Effector CD4-positive, alpha-beta T cell (primary cell): ENCODE measurements around the gene SND1.

Source experiments
- DNase-seq: peaks from one replicate; pipeline ENCODE4 v3.0.0-alpha.2; 2020

The SND1 gene

GRCh38 chr7:128004623-128005022 lies 352.6 kb downstream of the SND1 start:
- no peak for DNase-seq

- no peak for DNase-seq
Measured at GRCh38 chr7:128005117-128005516, 353.1 kb downstream of the SND1 start.

GRCh38 chr7:128005759-128006159 lies 353.8 kb downstream of the SND1 start:
- no peak for DNase-seq

- no peak for DNase-seq
Measured at GRCh38 chr7:128006550-128007302, 354.7 kb downstream of the SND1 start.

- no peak for DNase-seq
Measured at GRCh38 chr7:128007303-128007680, 355.3 kb downstream of the SND1 start.

- no peak for DNase-seq
Measured at GRCh38 chr7:128008141-128008540, 356.1 kb downstream of the SND1 start.

GRCh38 chr7:128008744-128009143 lies 356.8 kb downstream of the SND1 start:
- no peak for DNase-seq

- no peak for DNase-seq
Measured at GRCh38 chr7:128010391-128011127, 358.6 kb downstream of the SND1 start.

GRCh38 chr7:128011131-128011661 lies 359.2 kb downstream of the SND1 start:
- no peak for DNase-seq

- no peak for DNase-seq
Measured at GRCh38 chr7:128014811-128015210, 362.8 kb downstream of the SND1 start.

- DNase-seq = no peak
Measured at GRCh38 chr7:128017460-128017859, 365.5 kb downstream of the SND1 start.

GRCh38 chr7:128017862-128018845 lies 366.2 kb downstream of the SND1 start:
- no peak for DNase-seq

- DNase-seq = no peak
Measured at GRCh38 chr7:128019288-128019687, 367.3 kb downstream of the SND1 start.

GRCh38 chr7:128020159-128020558 lies 368.2 kb downstream of the SND1 start:
- DNase-seq = no peak

GRCh38 chr7:128021366-128021765 lies 369.4 kb downstream of the SND1 start:
- DNase-seq = no peak

- DNase-seq = no peak
Measured at GRCh38 chr7:128022631-128023532, 370.9 kb downstream of the SND1 start.

GRCh38 chr7:128024151-128024550 lies 372.2 kb downstream of the SND1 start:
- no peak for DNase-seq

GRCh38 chr7:128025380-128025779 lies 373.4 kb downstream of the SND1 start:
- no peak for DNase-seq

- no peak for DNase-seq
Measured at GRCh38 chr7:128025819-128026218, 373.8 kb downstream of the SND1 start.

GRCh38 chr7:128026551-128026950 lies 374.6 kb downstream of the SND1 start:
- no peak for DNase-seq

- no peak for DNase-seq
Measured at GRCh38 chr7:128027485-128027980, 375.5 kb downstream of the SND1 start.
